ENCODE results near the gene TTC32.

The TTC32 gene

GRCh38 chr2:19878268-19879046 is 23.3 kb downstream of the TTC32 start:
- DNase-seq (ENCODE audit: low read depth, low spot score), result no peak

GRCh38 chr2:19876751-19877150 is 25.0 kb downstream of the TTC32 start:
- no peak for DNase-seq (ENCODE audit: low read depth, low spot score)

GRCh38 chr2:19875280-19875679 is 26.5 kb downstream of the TTC32 start:
- no peak for DNase-seq (ENCODE audit: low read depth, low spot score)

GRCh38 chr2:19874726-19875125 is 27.1 kb downstream of the TTC32 start:
- DNase-seq (ENCODE audit: low read depth, low spot score), result no peak

- DNase-seq (ENCODE audit: low read depth, low spot score), result no peak
Observed at GRCh38 chr2:19873014-19873413, 28.8 kb downstream of the TTC32 start.

GRCh38 chr2:19872302-19872701 is 29.5 kb downstream of the TTC32 start:
- no peak for DNase-seq (ENCODE audit: low read depth, low spot score)

GRCh38 chr2:19871836-19872235 is 29.9 kb downstream of the TTC32 start:
- DNase-seq (ENCODE audit: low read depth, low spot score), result no peak

GRCh38 chr2:19870792-19871191 is 31.0 kb downstream of the TTC32 start:
- DNase-seq (ENCODE audit: low read depth, low spot score), result no peak

- no peak for DNase-seq (ENCODE audit: low read depth, low spot score)
Observed at GRCh38 chr2:19868701-19869580, 32.8 kb downstream of the TTC32 start.

GRCh38 chr2:19868224-19868623 is 33.6 kb downstream of the TTC32 start:
- no peak for DNase-seq (ENCODE audit: low read depth, low spot score)

GRCh38 chr2:19866771-19867170 is 35.0 kb downstream of the TTC32 start:
- no peak for DNase-seq (ENCODE audit: low read depth, low spot score)

- no peak for DNase-seq (ENCODE audit: low read depth, low spot score)
Observed at GRCh38 chr2:19865151-19865550, 36.6 kb downstream of the TTC32 start.

GRCh38 chr2:19864381-19864780 is 37.4 kb downstream of the TTC32 start:
- DNase-seq (ENCODE audit: low read depth, low spot score), result no peak

- DNase-seq (ENCODE audit: low read depth, low spot score), result no peak
Observed at GRCh38 chr2:19863303-19864041, 38.3 kb downstream of the TTC32 start.

GRCh38 chr2:19861813-19862212 is 40.0 kb downstream of the TTC32 start:
- DNase-seq (ENCODE audit: low read depth, low spot score), result no peak

GRCh38 chr2:19860022-19860421 is 41.8 kb downstream of the TTC32 start:
- no peak for DNase-seq (ENCODE audit: low read depth, low spot score)

- DNase-seq (ENCODE audit: low read depth, low spot score), result no peak
Observed at GRCh38 chr2:19859565-19859964, 42.2 kb downstream of the TTC32 start.

GRCh38 chr2:19857806-19858205 is 44.0 kb downstream of the TTC32 start:
- no peak for DNase-seq (ENCODE audit: low read depth, low spot score)

GRCh38 chr2:19857100-19857499 is 44.7 kb downstream of the TTC32 start:
- no peak for DNase-seq (ENCODE audit: low read depth, low spot score)

GRCh38 chr2:19855542-19856431 is 46.0 kb downstream of the TTC32 start:
- no peak for DNase-seq (ENCODE audit: low read depth, low spot score)

Measured in smooth muscle cell of the brain vasculature (primary cell).